PC-3 (cell line): Measurements from ENCODE around the gene ST7. TPM values are rescaled to one million over a fixed set of nuclear protein-coding genes. Genes with fewer than 3 reads are reported as not detected.

Experiments
- ATAC-seq: fragments of 200-7000 bp; cut with Tn5 transposase; 2 replicates; pipeline ENCODE4 v1.9.1; 2020; ENCODE audit warnings: mild to moderate bottlenecking, moderate library complexity
- BruUV-seq: library from RNA; stranded (reverse); fragments of 400-500 nt; replicated peaks from 2 replicates; lab custom pipeline; 2021; lab: Mats Ljungman, UMichigan
- CTCF ChIA-PET: fragments of 300-600 bp; sonication (Branson Sonifier 250); formaldehyde crosslinking; loops from one replicate; lab custom pipeline; 2022; ENCODE audit warnings: antibody characterized with exemption; lab: Charles Lee
- POLR2A ChIA-PET: fragments of 300-600 bp; sonication (Branson Sonifier 250); formaldehyde crosslinking; loops from one replicate; lab custom pipeline; 2022; ENCODE audit warnings: antibody characterized with exemption; ENCODE audit not compliant: unreplicated experiment; lab: Charles Lee
- DNase-seq: peaks from one replicate; pipeline ENCODE4 v3.0.0-alpha.2; 2015
- H2AFZ ChIP-seq: fragments of 300-600 bp; sonication (generic); 2 replicates; pipeline ENCODE4 v1.6.0; 2016; ENCODE audit warnings: antibody characterized with exemption, low read length
- H3F3A ChIP-seq: fragments of 300-600 bp; sonication (generic); one replicate; pipeline ENCODE4 v1.6.0; 2017; ENCODE audit warnings: antibody characterized with exemption, low read length, control low read depth, mild to moderate bottlenecking; ENCODE audit not compliant: unreplicated experiment
- H3K27ac ChIP-seq: fragments of 300-600 bp; sonication (generic); 2 replicates; pipeline ENCODE4 v1.5.1; 2016; ENCODE audit warnings: mild to moderate bottlenecking, low read length
- H3K27me3 ChIP-seq: fragments of 300-600 bp; sonication (generic); 2 replicates; pipeline ENCODE4 v1.6.1; 2016; ENCODE audit warnings: low read length, mixed read lengths
- H3K36me3 ChIP-seq: fragments of 300-600 bp; sonication (generic); 2 replicates; pipeline ENCODE4 v1.6.1; 2016; ENCODE audit warnings: low read depth, mixed run types, low read length, mixed read lengths
- H3K4me1 ChIP-seq: fragments of 300-600 bp; sonication (generic); 2 replicates; pipeline ENCODE4 v1.5.1; 2016; ENCODE audit warnings: low read length; ENCODE audit not compliant: insufficient read depth
- H3K4me2 ChIP-seq: fragments of 300-600 bp; sonication (generic); 2 replicates; pipeline ENCODE4 v1.6.0; 2016; ENCODE audit warnings: low read length
- H3K4me3 ChIP-seq: fragments of 300-600 bp; sonication (generic); 2 replicates; pipeline ENCODE4 v1.5.1; 2016; ENCODE audit warnings: mild to moderate bottlenecking, low read length, mixed read lengths
- H3K79me2 ChIP-seq: fragments of 300-600 bp; sonication (generic); 2 replicates; pipeline ENCODE4 v1.6.1; 2017; ENCODE audit warnings: low read length, mixed read lengths
- H3K9ac ChIP-seq: fragments of 300-600 bp; sonication (generic); 2 replicates; pipeline ENCODE4 v1.6.0; 2016; ENCODE audit warnings: mild to moderate bottlenecking, low read length
- H3K9me2 ChIP-seq: fragments of 300-600 bp; sonication (generic); replicated peaks from 2 replicates; pipeline ENCODE4 v1.6.1; 2016; ENCODE audit warnings: mixed run types, low read length, mixed read lengths
- H3K9me3 ChIP-seq: fragments of 300-600 bp; sonication (generic); 2 replicates; pipeline ENCODE4 v1.6.1; 2016; ENCODE audit warnings: low read length, mixed read lengths
- H4K20me1 ChIP-seq: fragments of 300-600 bp; sonication (generic); 2 replicates; pipeline ENCODE4 v1.6.1; 2016; ENCODE audit warnings: low read length, mixed read lengths
- EZH2 ChIP-seq: fragments of 300-600 bp; sonication (generic); IDR thresholded peaks from one replicate; pipeline ENCODE4 v1.6.1; 2017; ENCODE audit warnings: antibody characterized with exemption, mild to moderate bottlenecking, low read length; ENCODE audit not compliant: unreplicated experiment
- EZH2phosphoT487 ChIP-seq: fragments of 300-600 bp; sonication (generic); IDR thresholded peaks from 2 replicates; pipeline ENCODE4 v1.6.1; 2018; ENCODE audit warnings: mild to moderate bottlenecking, antibody characterized with exemption, low read length, borderline replicate concordance
- intact Hi-C: fragments of 100-400 bp; cut with micrococcal nuclease; formaldehyde crosslinking; loops from 2 replicates; pipeline ENCODE4 v1.9.0; 2023
- total RNA-seq: library from RNA; depleted of rRNA; stranded (reverse); fragments of >200 nt; gene quantifications from 2 replicates; pipeline ENCODE4 v1.2.3, GENCODE V29; 2014
- TF ChIP-seq, protein P1 (sequence below): fragments of 300-600 bp; sonication (generic); conservative IDR thresholded peaks from 2 replicates; pipeline ENCODE4 v1.5.1; 2017; ENCODE audit warnings: antibody characterized with exemption, low read depth, mild to moderate bottlenecking, low read length

Gene ST7
- total RNA-seq, 1 experiment from 2014 or later = 19.7 TPM

DNA sequence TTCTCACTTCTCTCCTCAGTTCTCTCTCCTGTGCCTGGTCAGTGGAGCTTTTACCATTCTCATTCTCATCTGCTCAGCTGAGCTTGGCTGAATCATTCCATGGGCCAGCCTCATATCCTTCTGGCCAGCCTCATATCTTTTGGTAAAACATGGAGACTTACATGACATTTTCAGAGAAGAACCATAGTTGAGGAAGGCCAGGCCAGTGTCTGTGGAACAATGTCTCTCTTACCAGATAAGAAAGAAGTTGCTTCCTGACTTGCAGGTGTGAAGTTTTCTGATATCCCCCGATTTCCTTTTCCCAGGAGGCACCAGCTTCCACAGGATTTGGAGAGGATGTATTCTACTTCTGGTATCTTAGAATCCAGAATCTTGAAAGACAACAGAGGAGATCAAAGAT, 24.7 kb downstream of the ST7 start:
- no peak for DNase-seq
- 0 out of 2 replicates have a peak, but pooled peaks cover 3% of the 10 kb centered on the region for H3K4me1 ChIP-seq
- no peak overlapping the region for H3K4me2 ChIP-seq
- no peaks in the 10 kb centered on the region for H3K9me3 ChIP-seq
- no peaks in the 10 kb centered on the region for H3K27me3 ChIP-seq
- no peaks in the 10 kb centered on the region for H3K36me3 ChIP-seq
- no TSS peak for BruUV-seq
- ATAC-seq = no peak
- no peak overlapping the region for H3K4me3 ChIP-seq
- no peak overlapping the region for H3K27ac ChIP-seq
- CTCF ChIA-PET = no interaction called here
- H3K9me2 ChIP-seq = no peaks in the 10 kb centered on the region
- TF ChIP-seq EZH2 (no peak), EZH2phosphoT487 (no peak)
- TF ChIP-seq, protein P1, sequence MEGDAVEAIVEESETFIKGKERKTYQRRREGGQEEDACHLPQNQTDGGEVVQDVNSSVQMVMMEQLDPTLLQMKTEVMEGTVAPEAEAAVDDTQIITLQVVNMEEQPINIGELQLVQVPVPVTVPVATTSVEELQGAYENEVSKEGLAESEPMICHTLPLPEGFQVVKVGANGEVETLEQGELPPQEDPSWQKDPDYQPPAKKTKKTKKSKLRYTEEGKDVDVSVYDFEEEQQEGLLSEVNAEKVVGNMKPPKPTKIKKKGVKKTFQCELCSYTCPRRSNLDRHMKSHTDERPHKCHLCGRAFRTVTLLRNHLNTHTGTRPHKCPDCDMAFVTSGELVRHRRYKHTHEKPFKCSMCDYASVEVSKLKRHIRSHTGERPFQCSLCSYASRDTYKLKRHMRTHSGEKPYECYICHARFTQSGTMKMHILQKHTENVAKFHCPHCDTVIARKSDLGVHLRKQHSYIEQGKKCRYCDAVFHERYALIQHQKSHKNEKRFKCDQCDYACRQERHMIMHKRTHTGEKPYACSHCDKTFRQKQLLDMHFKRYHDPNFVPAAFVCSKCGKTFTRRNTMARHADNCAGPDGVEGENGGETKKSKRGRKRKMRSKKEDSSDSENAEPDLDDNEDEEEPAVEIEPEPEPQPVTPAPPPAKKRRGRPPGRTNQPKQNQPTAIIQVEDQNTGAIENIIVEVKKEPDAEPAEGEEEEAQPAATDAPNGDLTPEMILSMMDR = no peak
- POLR2A ChIA-PET = no interaction called here
- no peak overlapping the region for H3K9ac ChIP-seq
- H3K79me2 ChIP-seq = no peaks in the 10 kb centered on the region
- H4K20me1 ChIP-seq = no peaks in the 10 kb centered on the region
- intact Hi-C loops = no loop called here
- H3F3A ChIP-seq = no peaks in the 10 kb centered on the region
- H2AFZ ChIP-seq = no peak overlapping the region

DNA sequence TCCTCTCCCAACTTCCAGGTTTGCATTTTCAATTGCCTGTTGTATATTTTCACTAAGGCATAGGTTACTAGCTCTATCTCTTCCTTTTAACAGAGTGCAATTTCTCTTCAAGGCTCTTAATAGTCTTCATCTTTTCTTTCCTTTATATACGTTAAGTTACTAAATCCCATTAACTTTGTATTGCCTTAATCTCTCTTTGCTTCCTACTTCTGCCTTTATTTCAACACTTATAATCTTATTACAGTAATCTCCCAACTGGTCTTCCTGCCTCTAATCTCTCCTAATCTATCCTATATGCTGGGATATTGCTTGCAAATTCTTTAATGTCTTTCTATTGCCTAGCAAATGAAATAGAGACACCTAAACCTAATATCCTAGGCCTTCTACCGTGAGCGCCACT, 26.1 kb downstream of the ST7 start:
- DNase-seq (no peak), ATAC-seq (no peak)
- no peaks in the 10 kb centered on the region for H3K79me2 ChIP-seq
- intact Hi-C loops = no loop called here
- H3K4me2 ChIP-seq = no peak overlapping the region
- H3K4me3 ChIP-seq = no peak overlapping the region
- H3K9me3 ChIP-seq = no peaks in the 10 kb centered on the region
- no peaks in the 10 kb centered on the region for H3K27me3 ChIP-seq
- no peaks in the 10 kb centered on the region for H3F3A ChIP-seq
- CTCF ChIA-PET = no interaction called here
- no peak overlapping the region for H3K9ac ChIP-seq
- TF ChIP-seq, protein P1 = no peak
- TF ChIP-seq EZH2phosphoT487 (no peak), EZH2 (no peak)
- no peaks in the 10 kb centered on the region for H3K9me2 ChIP-seq
- H3K36me3 ChIP-seq = no peaks in the 10 kb centered on the region
- H4K20me1 ChIP-seq = no peaks in the 10 kb centered on the region
- H2AFZ ChIP-seq = no peak overlapping the region
- no peak overlapping the region for H3K27ac ChIP-seq
- 0 out of 2 replicates have a peak, but pooled peaks cover 3% of the 10 kb centered on the region for H3K4me1 ChIP-seq
- BruUV-seq = no TSS peak
- POLR2A ChIA-PET = no interaction called here

DNA sequence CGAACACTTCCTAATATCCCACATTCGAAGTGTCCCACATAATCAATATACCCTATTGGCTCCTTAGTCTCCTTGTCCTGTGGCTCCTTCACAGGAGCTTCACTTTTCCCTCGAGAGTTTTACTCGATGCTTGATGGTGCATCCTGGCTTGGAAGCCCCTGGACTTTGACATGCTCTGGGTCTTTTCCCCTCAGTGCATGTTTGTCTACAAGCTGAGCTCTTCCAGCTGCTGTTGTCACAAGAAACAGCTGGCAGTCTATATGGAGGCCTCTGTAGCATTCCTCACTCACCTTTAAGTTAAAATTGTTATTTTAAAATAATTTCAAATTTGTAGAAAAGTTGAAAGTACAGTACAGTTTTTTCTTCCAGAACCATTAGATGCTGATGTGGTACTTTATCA, 27.1 kb downstream of the ST7 start:
- Histone ChIP-seq H3F3A (no peaks in the 10 kb centered on the region), H3K4me1 (0 out of 2 replicates have a peak, but pooled peaks cover 3% of the 10 kb centered on the region), H3K79me2 (peaks cover 5% of the 10 kb centered on the region), H3K4me2 (no peak overlapping the region), H3K27me3 (no peaks in the 10 kb centered on the region), H3K9ac (no peak overlapping the region), H3K9me3 (no peaks in the 10 kb centered on the region), H3K36me3 (no peaks in the 10 kb centered on the region), H3K9me2 (no peaks in the 10 kb centered on the region), H4K20me1 (no peaks in the 10 kb centered on the region), H2AFZ (no peak overlapping the region), H3K27ac (no peak overlapping the region), H3K4me3 (no peak overlapping the region)
- DNase-seq (no peak), ATAC-seq (no peak)
- ChIA-PET POLR2A (no interaction called here), CTCF (no interaction called here)
- intact Hi-C loops = no loop called here
- TF ChIP-seq EZH2 = no peak
- no peak for TF ChIP-seq EZH2phosphoT487
- TF ChIP-seq, protein P1 = no peak
- no TSS peak for BruUV-seq
